GM19467 (cell line): ENCODE results near the gene CACNA1B.

Experiments
- ATAC-seq: cut with Tn5 transposase; IDR thresholded peaks from one replicate; pipeline ENCODE4 v1.9.1; 2021; ENCODE audit warnings: mild to moderate bottlenecking, moderate library complexity; ENCODE audit not compliant: unreplicated experiment

CACNA1B gene

GRCh38 chr9:138050472-138051330, 173.1 kb downstream of the CACNA1B start:
- no peak for ATAC-seq

- no peak for ATAC-seq
Observed at GRCh38 chr9:138051586-138052321, 174.2 kb downstream of the CACNA1B start.

- no peak for ATAC-seq
Observed at GRCh38 chr9:138052322-138052615, 174.7 kb downstream of the CACNA1B start.

GRCh38 chr9:138052635-138053320, 175.2 kb downstream of the CACNA1B start:
- no peak for ATAC-seq

- no peak for ATAC-seq
Observed at GRCh38 chr9:138053321-138053868, 175.8 kb downstream of the CACNA1B start.

- ATAC-seq, result no peak
Observed at GRCh38 chr9:138053996-138054752, 176.6 kb downstream of the CACNA1B start.

- ATAC-seq, result no peak
Observed at GRCh38 chr9:138057726-138058125, 180.1 kb downstream of the CACNA1B start.

GRCh38 chr9:138058181-138058580, 180.6 kb downstream of the CACNA1B start:
- no peak for ATAC-seq

- no peak for ATAC-seq
Observed at GRCh38 chr9:138059196-138059595, 181.6 kb downstream of the CACNA1B start.

- ATAC-seq, result no peak
Observed at GRCh38 chr9:138060365-138060764, 182.8 kb downstream of the CACNA1B start.

GRCh38 chr9:138060881-138061280, 183.3 kb downstream of the CACNA1B start:
- ATAC-seq, result no peak

- ATAC-seq, result no peak
Observed at GRCh38 chr9:138061631-138062030, 184.0 kb downstream of the CACNA1B start.

GRCh38 chr9:138062196-138062595, 184.6 kb downstream of the CACNA1B start:
- no peak for ATAC-seq

- ATAC-seq, result no peak
Observed at GRCh38 chr9:138063033-138063432, 185.5 kb downstream of the CACNA1B start.

GRCh38 chr9:138063785-138064184, 186.2 kb downstream of the CACNA1B start:
- no peak for ATAC-seq

GRCh38 chr9:138064547-138064946, 187.0 kb downstream of the CACNA1B start:
- no peak for ATAC-seq

GRCh38 chr9:138065287-138065686, 187.7 kb downstream of the CACNA1B start:
- no peak for ATAC-seq

GRCh38 chr9:138066049-138066448, 188.5 kb downstream of the CACNA1B start:
- no peak for ATAC-seq

- ATAC-seq, result no peak
Observed at GRCh38 chr9:138067613-138068367, 190.2 kb downstream of the CACNA1B start.

GRCh38 chr9:138068601-138069035, 191.0 kb downstream of the CACNA1B start:
- ATAC-seq, result no peak
